HG03097 (cell line): ENCODE results near the gene GRIK2.

ENCODE experiments used
- ATAC-seq: cut with Tn5 transposase; IDR thresholded peaks from one replicate; pipeline ENCODE4 v1.9.1; 2021; ENCODE audit not compliant: unreplicated experiment, low FRiP score

Gene GRIK2

DNA sequence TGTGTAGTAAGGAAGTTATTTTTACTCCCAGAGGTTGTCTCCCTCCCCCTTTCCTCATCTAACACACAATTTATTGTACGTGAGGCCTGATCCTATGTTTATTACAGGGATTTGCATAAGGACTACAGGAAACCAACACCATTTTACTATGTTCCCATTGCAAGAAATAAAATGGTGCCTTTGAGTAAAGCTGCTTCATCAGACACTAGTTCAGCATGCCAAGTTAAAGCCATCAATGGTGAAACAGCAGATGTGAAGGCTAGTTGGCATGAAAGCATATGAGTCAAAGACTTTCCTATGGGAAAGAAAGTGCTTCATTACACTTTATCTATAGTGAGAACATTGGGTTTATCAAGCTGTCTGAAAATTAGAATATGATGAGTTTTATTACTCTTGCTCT lies 543.0 kb downstream of the GRIK2 start:
- no peak for ATAC-seq

- ATAC-seq: no peak
These were observed 543.6 kb downstream of the GRIK2 start for GRCh38 chr6:101937108-101937507.

DNA sequence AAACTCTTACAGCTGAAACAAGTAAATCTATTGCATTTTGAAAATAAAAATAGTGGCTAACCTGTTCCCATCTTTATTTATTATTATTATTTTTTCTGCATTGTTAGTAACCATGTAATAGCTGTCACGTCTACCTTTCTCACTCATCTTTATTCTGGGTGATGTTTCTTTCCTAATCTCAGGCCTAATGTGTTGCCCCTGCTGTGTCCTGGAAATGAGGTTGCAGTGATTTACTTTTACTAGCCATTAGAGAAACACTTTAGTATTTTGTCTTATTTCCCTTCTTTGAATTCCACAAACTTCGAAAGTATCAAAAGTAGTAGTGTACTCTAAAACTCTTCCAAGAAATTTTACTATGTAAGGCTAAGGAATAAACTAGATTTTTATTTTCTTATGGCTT lies 546.9 kb downstream of the GRIK2 start:
- ATAC-seq: no peak

DNA sequence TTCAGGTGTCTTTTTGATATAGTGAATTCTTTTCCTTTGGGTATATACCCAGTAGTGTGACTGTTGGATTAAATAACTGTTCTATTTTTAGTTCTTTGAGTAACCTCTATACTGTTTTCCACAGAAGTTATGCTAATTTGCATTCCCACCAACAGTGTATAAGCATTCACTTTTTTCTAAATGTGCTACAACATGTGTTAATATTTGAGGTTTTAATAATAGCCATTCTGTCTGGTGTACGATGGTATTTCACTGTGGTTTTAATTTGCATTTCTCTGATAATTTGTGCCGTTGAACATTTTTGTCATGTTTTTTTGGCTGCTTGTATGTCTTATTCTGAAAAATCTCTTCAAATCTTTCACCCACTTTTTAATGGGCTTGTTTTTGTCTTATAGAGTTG lies 563.5 kb downstream of the GRIK2 start:
- ATAC-seq: no peak

- ATAC-seq: no peak
These were observed 567.8 kb downstream of the GRIK2 start for GRCh38 chr6:101961357-101961756.

DNA sequence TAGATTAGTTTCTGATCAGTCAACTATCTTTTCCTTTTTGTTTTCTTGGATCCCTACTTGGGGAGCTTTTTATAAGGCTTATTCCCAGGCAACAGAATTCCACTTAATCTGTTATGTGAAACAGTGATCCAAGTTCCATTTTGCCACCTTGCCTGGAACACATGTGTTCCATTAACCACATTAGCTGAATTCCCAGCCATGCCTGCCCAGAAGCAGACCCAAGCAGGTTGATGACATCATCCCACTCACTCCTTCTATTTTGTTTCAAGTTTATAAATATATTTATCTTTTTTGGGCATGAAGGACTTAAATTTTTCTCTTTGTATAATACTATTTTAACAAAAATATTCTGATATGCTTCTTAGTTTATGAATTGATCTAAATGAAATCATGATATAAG lies 587.4 kb downstream of the GRIK2 start:
- ATAC-seq: no peak

- ATAC-seq: no peak
These were observed 593.0 kb downstream of the GRIK2 start for GRCh38 chr6:101986476-101986875.

- ATAC-seq: no peak
These were observed 598.8 kb downstream of the GRIK2 start for GRCh38 chr6:101992286-101992685.

GRCh38 chr6:101994521-101994920 lies 601.0 kb downstream of the GRIK2 start:
- no peak for ATAC-seq

GRCh38 chr6:102015431-102015830 lies 621.9 kb downstream of the GRIK2 start:
- no peak for ATAC-seq

GRCh38 chr6:102022281-102022680 lies 628.8 kb downstream of the GRIK2 start:
- ATAC-seq: no peak

GRCh38 chr6:102022803-102023202 lies 629.3 kb downstream of the GRIK2 start:
- ATAC-seq: no peak

- no peak for ATAC-seq
These were observed 630.6 kb downstream of the GRIK2 start for GRCh38 chr6:102023977-102024657.

DNA sequence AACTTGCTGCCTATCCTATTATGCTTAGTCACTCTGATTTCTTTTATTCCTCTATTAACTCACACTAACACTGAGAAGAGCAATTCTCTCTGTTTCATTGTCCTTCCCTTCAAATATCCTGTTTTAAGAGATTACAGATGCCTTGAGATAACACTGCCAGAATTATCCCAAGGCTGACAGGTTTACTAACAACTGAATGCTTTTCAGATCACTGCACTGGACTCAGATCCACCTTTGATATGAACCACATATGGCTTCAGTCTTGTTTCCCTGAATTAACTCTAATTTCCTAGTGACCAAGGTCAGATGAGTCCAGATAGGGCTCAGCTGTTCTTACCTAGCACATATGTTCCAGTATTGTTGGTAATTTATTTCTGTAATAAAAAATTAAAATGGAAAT lies 633.1 kb downstream of the GRIK2 start:
- ATAC-seq: no peak

GRCh38 chr6:102028176-102028575 lies 634.7 kb downstream of the GRIK2 start:
- no peak for ATAC-seq

DNA sequence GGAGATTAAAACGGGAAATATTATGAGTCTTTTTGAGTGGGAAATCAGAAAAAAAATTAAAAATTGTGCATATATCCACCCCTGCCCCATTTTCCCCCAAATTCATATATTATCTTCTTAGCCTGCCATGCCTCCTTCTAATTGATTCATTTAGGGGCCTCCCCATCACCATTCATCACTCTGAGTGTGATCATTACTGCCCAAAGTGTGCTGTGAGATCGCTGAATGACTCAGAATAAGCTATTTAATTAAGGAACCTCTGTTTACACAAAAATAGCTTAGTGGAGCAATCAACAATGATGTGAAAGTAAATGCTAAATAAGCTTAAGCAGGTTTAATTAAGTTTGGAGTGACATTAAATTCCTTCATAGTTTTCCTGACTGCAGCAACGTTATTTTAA lies 645.5 kb downstream of the GRIK2 start:
- ATAC-seq: no peak

GRCh38 chr6:102039441-102039840 lies 645.9 kb downstream of the GRIK2 start:
- ATAC-seq: no peak

DNA sequence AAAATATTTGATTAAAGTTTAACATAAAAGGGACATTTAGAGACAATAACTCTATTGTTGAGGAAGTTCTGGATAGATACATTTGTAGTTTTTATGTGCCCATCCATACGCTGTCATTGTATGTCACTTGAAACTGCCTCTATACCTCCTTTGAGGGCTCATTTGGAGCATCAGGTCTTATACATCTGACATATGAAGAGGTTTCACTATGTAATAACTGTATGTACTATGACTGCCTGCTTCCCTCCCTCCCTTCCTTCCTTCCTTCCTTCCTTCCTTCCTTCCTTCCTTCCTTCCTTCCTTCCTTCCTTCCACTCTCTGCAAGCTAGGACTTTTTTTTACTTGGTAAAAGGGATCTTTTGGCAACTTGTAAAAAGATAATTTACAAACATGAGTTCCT lies 657.5 kb downstream of the GRIK2 start:
- ATAC-seq: no peak

GRCh38 chr6:102051720-102052119 lies 658.2 kb downstream of the GRIK2 start:
- no peak for ATAC-seq

DNA sequence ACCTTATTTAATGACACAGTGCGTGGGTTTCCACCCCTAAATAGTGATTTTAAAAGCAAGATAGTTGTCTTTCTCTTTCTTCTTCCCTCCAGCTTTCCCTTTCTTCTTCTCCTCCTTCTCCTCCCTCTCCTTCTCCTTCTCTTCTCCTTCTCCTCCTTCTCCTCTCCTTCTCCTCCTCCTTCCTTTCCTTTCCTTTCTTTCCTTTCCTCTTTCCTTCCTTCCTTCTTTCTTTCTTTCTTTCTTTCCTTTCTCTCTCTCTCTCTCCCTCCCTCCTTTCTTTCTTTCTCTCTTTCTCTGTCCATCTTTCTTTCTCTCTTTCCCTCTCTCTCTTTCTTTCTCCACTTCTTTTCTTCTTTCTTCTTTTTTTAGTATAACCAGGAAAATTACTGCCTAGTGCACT lies 670.6 kb downstream of the GRIK2 start:
- ATAC-seq: no peak

DNA sequence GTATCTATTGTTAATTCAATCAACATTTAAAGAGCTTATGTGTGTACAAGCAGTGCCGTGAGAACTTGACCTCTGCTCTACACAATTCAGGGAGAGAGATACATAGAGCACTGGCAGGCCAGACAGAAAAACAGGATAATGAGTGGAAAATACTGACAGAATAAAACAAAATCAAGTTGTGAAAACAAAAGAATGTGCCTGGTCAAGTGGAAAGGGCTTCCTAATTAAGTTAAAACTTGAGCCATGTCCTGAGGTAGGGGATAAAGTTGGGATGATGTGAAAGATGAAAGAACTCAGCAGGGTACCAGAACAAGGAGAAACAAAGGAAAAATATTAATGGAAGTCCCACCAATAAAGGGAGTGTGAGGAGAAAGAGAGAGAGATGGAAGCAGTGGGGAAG lies 672.8 kb downstream of the GRIK2 start:
- ATAC-seq: no peak

DNA sequence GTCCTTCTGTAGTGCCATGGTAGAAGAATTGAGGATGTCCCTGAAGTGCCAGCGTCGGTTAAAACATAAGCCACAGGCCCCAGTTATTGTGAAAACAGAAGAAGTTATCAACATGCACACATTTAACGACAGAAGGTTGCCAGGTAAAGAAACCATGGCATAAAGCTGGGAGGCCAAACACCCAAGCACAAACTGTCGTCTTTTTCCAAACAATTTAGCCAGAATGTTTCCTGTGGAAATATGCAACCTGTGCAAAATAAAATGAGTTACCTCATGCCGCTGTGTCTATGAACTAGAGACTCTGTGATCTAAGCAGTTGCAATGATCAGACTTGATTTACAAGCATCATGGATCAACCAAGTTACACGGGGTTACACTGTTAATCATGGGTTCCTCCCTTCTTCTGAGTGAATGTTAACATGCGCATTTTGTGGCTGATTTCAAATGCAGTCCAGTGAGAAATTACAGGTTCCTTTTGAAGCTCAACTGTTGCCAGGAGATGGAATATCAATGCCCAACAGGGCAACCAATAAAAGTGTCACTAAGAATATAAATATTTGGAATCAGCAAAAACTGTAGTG lies 674.9 kb downstream of the GRIK2 start:
- ATAC-seq: no peak

GRCh38 chr6:102075539-102075938 lies 682.0 kb downstream of the GRIK2 start:
- no peak for ATAC-seq
